Stimulated activated CD4-positive, alpha-beta T cell treated with anti-CD3 and anti-CD28 coated beads, Interleukin-4, amount 100 ng/mL, for 4 hours (primary cell): ENCODE data around the gene NUP58.
"Not testable (repeated sequence)": the region's sequence is repeated elsewhere in the genome, so short reads cannot be mapped to it uniquely, and the experiment has no call there.

Experiments
- DNase-seq, 2 experiments: peaks; one replicate each; pipeline ENCODE4 v3.0.0-alpha.2; 2020

NUP58 gene

GRCh38 chr13:25306671-25307464 lies 5.4 kb downstream of the NUP58 start:
- no peak for DNase-seq

GRCh38 chr13:25310891-25311290 lies 9.5 kb downstream of the NUP58 start:
- no peak for DNase-seq

GRCh38 chr13:25318946-25319345 lies 17.5 kb downstream of the NUP58 start:
- DNase-seq, result not testable (repeated sequence)

GRCh38 chr13:25319771-25320170 lies 18.3 kb downstream of the NUP58 start:
- DNase-seq, result no peak

GRCh38 chr13:25324100-25324499 lies 22.7 kb downstream of the NUP58 start:
- no peak for DNase-seq

- no peak for DNase-seq
These were observed 28.3 kb downstream of the NUP58 start for GRCh38 chr13:25329706-25330105.

GRCh38 chr13:25330541-25330940 lies 29.1 kb downstream of the NUP58 start:
- no peak for DNase-seq

GRCh38 chr13:25335856-25336255 lies 34.4 kb downstream of the NUP58 start:
- DNase-seq, result no peak

- DNase-seq, result no peak
These were observed 44.2 kb downstream of the NUP58 start for GRCh38 chr13:25345576-25345975.

- DNase-seq, result no peak
These were observed 45.7 kb downstream of the NUP58 start for GRCh38 chr13:25347151-25347550.

GRCh38 chr13:25351404-25351803 lies 50.0 kb downstream of the NUP58 start:
- no peak for DNase-seq

- DNase-seq, result no peak
These were observed 50.8 kb downstream of the NUP58 start for GRCh38 chr13:25352230-25352629.

- no peak for DNase-seq
These were observed 51.4 kb downstream of the NUP58 start for GRCh38 chr13:25352806-25353205.

GRCh38 chr13:25353344-25353743 lies 51.9 kb downstream of the NUP58 start:
- DNase-seq, result no peak

- DNase-seq, result no peak
These were observed 53.0 kb downstream of the NUP58 start for GRCh38 chr13:25354377-25354776.

GRCh38 chr13:25360443-25360842 lies 59.0 kb downstream of the NUP58 start:
- not testable (repeated sequence) for DNase-seq

GRCh38 chr13:25365720-25366235 lies 64.4 kb downstream of the NUP58 start:
- no peak for DNase-seq

GRCh38 chr13:25371158-25371874 lies 69.9 kb downstream of the NUP58 start:
- no peak for DNase-seq

- DNase-seq, result no peak
These were observed 70.5 kb downstream of the NUP58 start, which contains the start of gene ATP8A2 for GRCh38 chr13:25371875-25372283. TSS of gene ATP8A2 (plus strand) at chr13:25371974. CDS start at chr13:25372213, 239 bp downstream.

GRCh38 chr13:25372284-25373081 lies 71.1 kb downstream of the NUP58 start:
- no peak for DNase-seq

GRCh38 chr13:25375727-25376358 lies 74.4 kb downstream of the NUP58 start:
- no peak for DNase-seq

- DNase-seq, result no peak
These were observed 76.0 kb downstream of the NUP58 start for GRCh38 chr13:25377244-25377962.
